GM12801 (cell line): ENCODE data around the gene CITED4.

Experiments
- CTCF ChIP-seq: IDR thresholded peaks from one replicate; pipeline ENCODE4 v1.5.1; 2011; ENCODE audit warnings: control low read depth; ENCODE audit not compliant: insufficient read length; ENCODE audit errors: extremely low read depth

Gene CITED4

GRCh38 chr1:40857737-40858136 lies 4.4 kb downstream of the CITED4 start:
- no peak for TF ChIP-seq CTCF

- TF ChIP-seq CTCF = no peak
These were observed 5.4 kb downstream of the CITED4 start for GRCh38 chr1:40856656-40857302.

- no peak for TF ChIP-seq CTCF
These were observed 6.0 kb downstream of the CITED4 start for GRCh38 chr1:40856116-40856515.

DNA sequence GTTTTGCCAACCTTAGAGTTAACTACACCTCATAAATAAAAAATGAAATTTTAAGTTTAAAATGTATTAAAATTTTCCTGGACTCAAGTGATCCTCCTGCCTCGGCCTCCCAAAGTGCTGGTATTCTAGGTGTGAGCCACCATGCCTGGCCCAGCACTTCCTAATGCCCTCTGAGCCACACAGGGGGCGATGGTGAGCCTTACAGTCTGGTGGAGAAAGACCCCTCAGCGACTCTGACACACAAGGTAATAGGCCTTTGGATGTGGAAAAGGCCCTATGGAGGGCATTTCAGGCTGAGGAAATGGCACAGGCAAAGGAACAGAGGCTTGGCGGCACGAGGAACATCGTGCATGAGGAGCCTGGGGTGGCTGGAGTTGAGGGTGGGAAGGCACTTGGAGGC lies 6.7 kb downstream of the CITED4 start:
- no peak for TF ChIP-seq CTCF

DNA sequence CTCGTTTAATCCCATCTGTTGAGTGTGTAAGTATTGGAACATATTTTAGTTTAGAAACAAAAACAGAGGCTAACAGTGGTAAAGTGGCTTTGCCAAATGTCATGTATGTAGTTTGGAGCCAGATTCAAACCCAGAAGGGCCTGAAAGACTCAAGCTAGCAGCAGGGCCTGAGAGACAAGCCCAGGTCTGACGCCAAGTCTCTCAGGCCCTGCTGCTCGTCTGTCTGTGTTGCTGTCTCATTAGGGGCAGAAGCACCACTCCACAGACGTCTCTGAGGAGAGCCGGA lies 8.3 kb downstream of the CITED4 start:
- no peak for TF ChIP-seq CTCF

DNA sequence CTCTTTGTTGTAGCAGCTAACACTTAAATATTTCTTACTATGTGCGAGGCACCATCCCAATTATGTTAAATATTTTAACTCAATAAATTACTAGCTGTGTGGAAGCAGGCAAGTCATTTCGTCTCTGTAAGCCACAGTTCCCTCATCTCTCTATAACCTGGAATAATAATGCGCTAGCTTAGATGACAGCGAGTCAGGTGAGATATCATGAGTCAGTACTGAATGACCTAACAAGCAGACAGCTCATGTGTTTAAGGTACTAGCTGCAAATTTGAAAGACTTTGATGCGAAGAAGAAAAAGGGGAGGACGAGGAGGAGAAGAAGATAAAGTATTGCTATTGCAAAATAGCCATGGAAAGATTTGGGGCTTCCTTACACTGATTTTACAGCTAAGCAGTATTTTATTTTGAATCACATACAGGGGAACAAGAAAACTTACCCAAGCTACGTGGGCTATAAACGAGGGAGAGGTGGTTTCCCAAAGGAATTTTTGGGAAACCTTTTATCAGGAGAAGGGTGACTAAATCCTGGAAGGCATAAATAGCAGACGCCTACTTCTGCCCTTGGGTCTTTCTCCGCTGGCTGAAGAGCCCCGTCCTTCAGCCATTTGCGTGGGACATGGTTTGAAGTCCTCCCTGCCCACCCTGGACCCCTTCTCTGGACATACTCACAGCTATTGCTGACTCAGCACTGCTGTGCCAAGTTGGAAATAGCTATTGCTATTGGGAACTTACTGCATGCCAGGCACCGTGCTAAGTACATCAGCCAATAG lies 8.9 kb downstream of the CITED4 start:
- TF ChIP-seq CTCF = no peak

DNA sequence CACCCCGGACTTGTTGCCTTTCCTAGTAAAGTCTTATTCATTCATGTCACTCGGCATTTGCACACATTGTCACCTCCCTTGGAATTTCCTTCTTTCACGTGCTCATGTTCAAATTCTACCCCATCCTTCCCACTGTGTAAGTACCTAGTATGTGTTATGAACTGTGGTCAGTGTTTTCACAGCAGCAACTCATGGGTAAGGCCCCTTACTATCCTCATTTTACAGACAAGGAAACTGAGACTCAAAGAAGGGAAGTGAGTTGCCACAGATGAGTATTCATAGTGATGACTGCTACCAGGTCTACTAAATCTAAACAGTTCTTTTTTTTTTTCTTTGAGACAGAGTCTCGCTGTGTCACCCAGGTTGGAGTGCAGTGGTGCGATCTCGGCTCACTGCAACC lies 10.5 kb downstream of the CITED4 start:
- TF ChIP-seq CTCF = no peak
